GM19395 (cell line): ENCODE data around the gene STAT3.
"Not testable (repeated sequence)": the region's sequence is repeated elsewhere in the genome, so short reads cannot be mapped to it uniquely, and the experiment has no call there.

Experiments
- ATAC-seq: cut with Tn5 transposase; IDR thresholded peaks from one replicate; pipeline ENCODE4 v1.9.1; 2021; ENCODE audit warnings: mild to moderate bottlenecking, moderate library complexity; ENCODE audit not compliant: unreplicated experiment

Gene STAT3

DNA sequence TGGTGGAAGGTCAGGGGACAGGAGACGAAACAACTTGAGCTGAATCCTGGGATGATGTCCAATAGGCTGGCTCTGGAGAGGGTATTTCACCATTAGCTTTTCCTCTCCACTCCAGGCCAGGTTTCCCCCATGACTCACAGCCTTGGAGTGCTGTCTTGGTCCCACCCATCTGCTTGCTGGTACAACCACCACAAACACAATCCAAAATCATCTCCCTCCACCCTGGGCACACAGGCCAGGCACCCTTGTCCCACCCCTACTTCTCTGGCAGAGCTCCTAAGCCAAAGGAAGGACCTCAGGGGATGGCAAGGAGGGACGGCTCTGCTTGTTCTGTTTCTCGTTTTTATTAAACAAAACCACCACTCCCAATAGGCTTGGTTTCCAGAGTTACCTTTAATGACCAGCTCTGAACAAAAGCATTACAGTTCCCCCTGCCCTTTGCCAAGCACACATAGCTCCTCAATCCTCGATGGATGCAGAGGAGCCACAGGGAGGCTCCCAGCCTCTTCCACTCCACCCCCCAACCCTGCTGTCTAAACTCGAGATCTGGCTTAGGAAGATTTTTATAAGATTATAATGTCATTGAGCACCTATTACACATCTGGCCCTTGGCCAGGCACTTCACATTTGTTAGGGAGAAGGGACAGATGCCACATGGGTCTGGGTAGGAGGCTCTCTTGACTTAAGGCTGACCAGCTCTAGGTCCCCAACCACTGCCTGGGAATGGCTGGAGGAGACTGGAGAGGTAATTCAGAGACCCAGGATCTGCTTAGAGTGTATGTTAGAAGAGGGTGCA is 21.5 kb upstream of the STAT3 start:
- ATAC-seq: no peak

DNA sequence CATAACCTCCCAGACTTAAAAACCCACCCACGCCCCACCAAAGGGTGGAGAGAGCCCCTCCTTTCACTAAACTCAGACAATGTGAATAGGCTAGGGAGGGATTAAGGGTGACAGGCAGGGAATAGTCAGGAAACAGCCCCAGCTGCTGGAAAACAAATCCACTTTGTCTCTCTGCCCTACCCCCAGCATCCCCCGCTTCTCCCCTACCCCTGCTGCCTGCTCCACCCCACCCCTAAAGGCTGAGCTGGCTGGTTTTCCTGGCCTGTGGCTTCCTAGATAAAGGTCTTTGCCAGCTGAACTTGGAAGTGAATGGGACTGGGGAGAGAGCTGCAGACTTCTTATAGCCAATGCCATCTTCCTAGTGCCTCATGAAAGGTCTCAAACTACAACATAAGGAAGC is 19.8 kb upstream of the STAT3 start:
- ATAC-seq: no peak

DNA sequence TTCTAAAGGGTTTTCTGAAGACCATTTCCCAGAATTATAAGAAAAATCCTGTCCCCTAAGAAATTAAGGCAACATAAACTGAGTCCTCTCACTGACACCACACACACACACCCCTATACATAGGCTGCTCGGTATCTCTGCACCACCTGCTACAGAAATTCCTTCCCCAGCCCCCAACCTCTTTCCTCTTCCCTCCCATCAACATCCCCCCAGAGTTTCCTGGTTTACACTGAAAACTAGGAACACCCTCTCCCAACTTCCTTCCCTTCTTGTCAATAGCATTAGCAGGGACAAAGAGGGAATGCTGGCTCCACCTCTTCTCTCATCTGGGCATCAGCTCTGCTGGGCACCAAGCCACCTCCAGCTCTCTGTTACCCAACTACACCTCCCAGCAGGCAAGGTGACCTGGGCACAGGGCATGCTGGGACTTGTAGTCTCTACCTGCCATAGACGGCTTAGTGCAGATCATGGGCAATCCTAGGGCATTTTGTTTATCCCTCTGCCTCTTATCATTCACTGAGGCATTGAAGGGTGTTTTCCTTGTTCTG is 19.1 kb upstream of the STAT3 start:
- ATAC-seq: no peak

- no peak for ATAC-seq
Observed at GRCh38 chr17:42406615-42407288, 18.5 kb upstream of the STAT3 start.

DNA sequence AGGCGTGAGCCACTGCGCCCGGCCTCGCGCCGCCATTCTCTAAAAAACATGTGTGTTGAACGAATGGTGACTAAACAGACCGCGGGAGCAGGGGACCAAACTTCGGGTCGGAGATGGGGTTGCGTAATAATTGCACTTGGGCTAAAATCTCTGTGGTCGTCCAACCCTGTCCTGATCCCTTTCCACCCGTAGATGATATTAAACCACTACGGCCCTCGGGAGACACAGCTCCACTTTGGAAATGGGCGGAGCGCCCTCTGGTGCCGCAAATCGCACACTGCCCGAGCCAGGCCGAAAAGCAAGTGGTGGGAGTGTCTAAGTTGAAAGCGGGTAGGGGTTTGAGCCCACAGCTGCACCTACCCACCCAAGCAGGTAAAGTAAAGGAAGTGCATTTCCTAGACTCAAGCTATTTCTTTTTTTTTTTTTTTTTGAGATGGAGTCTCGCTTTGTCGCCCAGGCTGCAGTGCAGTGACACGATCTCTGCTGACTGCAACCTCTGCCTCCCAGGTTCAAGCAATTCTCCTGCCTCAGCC is 17.8 kb upstream of the STAT3 start:
- no peak for ATAC-seq

DNA sequence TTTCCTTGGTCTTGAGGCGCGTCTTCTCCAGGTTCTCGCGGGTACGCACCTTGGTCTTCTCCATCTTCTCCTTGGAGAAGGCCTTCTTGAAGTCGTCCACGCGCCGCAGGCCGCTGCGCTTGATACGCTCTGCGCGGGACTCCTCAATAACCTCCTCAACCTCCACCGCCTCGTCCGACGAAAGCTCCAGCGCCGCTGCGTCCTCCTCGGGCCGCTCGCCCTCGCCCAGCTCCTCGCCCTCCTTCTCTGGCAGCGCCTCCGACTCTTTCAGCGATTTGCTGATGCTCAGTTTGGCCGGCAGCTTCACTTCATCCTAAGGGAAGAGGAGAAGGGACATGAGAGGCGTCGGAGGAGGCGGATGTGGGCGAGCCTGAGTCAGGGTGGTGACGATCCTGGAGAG is 16.8 kb upstream of the STAT3 start:
- ATAC-seq: no peak

DNA sequence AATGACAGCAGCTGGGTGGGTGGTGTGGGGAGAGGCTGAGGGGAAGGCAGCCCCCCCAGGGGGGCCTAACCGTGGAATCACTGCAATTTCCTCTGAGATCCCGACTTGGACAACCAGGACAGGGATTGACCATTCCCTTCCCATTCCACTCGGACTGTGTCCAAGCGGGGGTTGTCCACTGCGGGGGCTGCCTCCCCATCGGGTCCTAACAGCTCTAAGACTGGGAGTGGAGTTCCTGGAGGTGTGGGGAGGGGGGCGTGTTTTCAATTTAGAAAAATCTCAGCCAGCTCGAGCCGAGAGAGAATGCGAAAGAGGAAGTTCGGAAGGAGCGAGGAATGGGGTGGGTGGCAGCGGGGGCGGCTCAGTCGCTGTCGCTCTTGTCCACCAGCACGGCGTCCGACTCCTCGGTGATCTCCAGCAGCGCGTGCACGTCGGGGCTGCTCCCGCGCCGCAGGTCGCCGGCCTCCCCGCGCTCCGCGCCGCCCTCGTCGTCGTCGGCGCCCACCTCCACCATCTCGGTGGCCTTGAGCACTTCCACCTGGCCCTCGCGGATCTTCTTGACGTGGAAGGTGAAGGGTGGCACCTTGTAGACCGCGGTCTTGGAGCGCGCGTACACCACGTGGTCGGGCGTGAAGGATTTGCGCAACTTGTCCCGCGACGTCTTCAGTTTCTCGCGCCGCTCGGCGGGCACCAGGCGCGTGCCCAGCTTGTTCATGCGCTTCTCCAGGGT is 16.2 kb upstream of the STAT3 start:
- ATAC-seq: no peak

DNA sequence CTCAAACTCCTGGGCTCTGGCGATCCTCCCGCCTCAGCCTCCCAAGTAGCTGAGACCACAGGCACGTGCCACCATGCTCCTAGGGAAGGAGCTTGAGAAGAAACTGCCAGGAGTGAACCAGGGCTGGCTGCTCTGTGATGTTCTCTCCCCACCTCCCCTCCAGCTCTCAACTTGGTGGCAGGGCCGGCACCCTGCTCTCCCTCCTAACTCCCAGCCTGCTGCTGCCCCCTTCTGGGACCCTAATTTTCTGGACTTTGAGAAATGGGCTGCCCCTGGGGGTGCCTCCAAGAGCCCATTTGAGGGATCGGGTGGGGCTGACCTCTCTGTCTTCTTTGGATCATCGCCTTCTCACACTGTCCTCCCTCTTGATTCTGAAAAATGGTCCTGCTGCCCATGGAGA is 14.9 kb upstream of the STAT3 start:
- ATAC-seq: no peak

DNA sequence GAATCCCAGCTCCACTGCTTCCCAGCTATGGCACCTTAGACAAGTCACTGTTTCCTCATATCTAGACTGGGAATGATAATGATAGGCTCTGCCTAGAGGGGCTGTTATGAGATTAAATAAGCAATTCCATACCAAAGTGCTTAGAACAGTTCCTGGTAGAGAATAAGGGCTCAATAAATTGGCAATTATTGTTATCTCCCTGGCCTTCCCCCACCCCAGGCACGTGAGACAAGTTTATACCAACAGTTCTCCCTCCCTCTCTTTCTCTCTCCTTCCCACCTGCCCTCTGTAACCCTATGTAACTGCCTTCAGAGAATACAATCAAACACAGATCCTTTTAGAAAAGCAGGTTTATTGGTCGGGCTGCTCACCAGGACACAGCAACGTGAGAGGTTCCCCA is 13.9 kb upstream of the STAT3 start:
- no peak for ATAC-seq

DNA sequence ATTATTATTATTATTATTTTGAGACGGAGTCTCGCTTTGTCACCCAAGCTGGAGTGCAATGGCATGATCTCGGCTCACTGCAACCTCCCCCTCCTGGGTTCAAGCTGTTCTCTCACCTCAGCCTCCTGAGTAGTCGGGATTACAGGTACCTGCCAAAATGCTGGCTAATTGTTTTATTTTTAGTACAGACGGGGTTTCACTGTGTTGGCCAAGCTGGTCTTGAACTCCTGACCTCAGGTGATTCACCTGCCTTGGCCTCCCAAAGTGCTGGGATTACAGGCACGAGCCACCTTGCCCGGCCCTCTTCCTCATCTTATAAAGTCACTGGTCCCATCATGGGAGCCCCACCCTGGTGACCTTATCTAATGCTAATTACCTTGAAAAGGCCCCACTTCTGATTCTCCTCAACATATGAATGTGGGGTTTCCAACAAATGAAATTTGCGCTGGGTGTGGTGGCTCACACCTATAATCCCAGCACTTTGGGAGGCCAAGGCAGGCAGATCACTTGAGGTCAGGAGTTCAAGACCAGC is 12.7 kb upstream of the STAT3 start:
- ATAC-seq: not testable (repeated sequence)

DNA sequence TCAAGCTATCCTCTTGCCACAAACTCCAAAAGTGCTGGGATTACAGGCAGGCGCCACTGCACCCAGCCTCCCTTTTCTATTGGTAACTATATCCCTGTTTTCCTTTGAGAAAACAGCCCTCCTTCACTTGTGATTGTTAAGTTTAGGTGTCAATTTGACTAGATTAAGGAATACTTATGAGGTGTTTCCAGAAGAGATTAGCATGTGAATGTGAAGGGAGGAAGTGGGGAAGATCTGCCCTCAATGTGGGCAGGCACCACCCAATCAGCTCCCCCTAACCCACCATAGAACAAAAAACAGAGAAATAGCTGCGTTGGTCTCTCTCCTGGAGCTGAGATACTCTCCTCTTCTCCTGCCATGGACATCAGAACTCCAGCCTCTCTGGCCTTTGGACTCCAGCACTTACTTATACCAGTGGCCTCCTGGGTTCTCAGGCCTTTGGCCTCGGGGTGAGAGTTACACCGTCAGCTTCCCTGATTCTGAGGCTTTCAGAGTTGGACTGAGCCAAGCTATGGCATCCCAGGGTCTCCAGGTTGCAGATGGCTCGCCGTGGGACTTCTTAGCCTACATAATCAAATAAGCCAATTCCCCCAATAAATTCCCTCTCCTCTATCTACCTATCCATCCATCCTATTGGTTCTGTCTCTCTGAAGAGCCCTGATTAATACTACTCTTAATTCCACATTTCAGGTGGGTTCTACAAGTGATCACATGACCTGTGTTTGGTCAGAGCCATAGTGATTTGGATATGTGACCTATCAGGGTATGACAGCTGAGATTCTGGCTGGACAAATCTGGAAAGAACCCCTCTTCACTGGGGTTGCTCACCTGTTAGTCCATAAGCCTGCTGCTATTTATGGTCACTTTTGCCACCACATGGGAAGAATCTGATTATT is 12.0 kb upstream of the STAT3 start:
- ATAC-seq: no peak

DNA sequence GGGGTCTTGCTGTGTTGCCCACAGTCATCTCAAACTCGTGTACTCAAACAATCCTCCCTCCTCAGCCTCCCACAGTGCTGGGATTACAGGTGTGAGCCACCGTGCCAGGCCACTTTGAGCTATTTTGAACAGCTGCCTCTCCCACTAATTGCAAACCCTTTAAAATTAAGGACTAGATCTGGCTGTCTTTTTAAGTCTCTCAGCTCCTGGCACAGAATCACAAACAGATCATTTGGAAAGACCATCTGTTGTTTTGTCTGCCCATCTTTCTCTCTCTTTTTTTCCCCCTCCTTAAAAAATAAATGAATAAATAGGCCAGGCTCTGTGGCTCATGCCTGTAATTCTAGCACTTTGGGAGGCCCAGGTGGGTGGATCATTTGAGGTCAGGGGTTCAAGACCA is 10.9 kb upstream of the STAT3 start:
- ATAC-seq: no peak

DNA sequence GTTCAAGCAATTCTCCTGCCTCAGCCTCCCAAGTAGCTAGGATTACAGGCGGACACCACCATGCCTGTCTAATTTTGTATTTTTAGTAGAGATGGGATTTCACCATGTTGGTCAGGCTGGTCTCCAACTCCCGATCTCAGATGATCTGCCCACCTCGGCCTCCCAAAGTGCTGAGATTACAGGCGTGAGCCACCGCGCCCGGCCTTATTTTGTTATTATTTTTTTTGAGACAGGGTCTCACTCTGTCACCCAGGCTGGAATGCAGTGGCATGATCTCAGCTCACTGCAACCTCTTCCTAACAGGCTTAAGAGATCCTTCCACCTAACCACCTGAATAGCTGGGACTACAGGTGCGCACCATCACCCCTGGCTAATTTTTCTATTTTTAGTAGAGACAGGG is 7.4 kb upstream of the STAT3 start:
- not testable (repeated sequence) for ATAC-seq

- no peak for ATAC-seq
Observed at GRCh38 chr17:42394838-42395237, 6.6 kb upstream of the STAT3 start.

DNA sequence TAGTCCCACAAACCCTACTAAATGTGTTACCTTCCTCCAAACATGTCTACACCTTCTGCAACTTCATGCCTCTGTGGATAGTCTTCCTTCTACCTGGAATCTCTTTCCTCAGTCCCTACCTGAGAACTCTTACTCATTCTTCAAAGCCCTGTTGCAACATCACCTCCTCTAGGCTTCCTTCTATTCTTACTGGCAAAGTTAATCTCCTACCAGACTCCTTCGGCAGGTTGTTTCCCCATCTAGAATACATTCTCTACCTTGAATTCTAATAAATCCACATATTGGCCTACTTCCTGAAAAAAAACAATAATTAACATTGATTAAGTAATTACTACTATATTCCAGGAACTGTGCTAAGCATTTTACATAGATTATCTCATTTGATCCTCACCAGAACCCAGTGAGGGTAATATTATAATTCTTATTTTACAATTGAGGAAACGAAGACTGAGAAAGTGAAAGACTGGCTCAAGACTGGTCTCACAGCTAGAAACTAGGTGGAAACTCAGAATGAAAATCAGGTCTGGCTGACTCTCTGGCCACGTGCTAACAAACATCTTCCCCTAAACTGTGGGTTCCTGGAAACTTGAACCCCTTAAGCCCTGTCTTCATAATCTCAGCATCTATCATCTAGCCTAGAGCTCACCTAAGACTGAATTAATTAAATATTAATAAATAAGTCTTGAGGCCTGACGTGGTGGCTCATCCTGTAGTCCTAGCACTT is 4.6 kb upstream of the STAT3 start:
- ATAC-seq: no peak

DNA sequence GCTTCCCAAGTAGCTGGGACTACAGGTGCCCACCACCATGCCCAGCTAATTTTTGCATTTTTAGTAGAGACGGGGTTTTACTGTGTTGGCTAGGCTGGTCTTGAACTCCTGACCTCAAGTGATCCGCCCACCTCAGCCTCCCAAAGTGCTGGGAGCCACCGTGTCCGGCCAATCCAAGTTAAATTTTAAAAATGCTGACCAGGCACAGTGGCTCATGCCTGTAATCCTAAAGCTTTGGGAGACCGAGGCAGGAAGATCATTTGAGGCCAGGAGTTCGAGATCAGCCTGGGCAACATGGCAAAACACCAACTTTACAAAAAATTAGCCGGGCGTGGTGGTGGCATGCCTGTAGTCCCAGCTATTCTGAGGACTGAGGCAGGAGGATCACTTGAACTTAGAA is 3.2 kb upstream of the STAT3 start:
- ATAC-seq: not testable (repeated sequence)

GRCh38 chr17:42389899-42390298 is 1.7 kb upstream of the STAT3 start:
- ATAC-seq: no peak

- no peak for ATAC-seq
Observed at GRCh38 chr17:42389135-42389417, 834 bp upstream of the STAT3 start.

GRCh38 chr17:42387661-42388380 is 421 bp downstream of the STAT3 start:
- no peak for ATAC-seq
